GM10266 (cell line): Measurements from ENCODE around the gene MGAT1.

Experiments
- DNase-seq: peaks from one replicate; pipeline ENCODE4 v3.0.0; 2012; ENCODE audit errors: extremely low spot score
- TF ChIP-seq, protein P1 (sequence below): IDR thresholded peaks from 2 replicates; pipeline ENCODE4 v1.5.1; 2012; ENCODE audit warnings: mild to moderate bottlenecking, low read depth; ENCODE audit not compliant: control insufficient read depth, insufficient read depth; ENCODE audit errors: missing control alignments

Gene MGAT1

DNA sequence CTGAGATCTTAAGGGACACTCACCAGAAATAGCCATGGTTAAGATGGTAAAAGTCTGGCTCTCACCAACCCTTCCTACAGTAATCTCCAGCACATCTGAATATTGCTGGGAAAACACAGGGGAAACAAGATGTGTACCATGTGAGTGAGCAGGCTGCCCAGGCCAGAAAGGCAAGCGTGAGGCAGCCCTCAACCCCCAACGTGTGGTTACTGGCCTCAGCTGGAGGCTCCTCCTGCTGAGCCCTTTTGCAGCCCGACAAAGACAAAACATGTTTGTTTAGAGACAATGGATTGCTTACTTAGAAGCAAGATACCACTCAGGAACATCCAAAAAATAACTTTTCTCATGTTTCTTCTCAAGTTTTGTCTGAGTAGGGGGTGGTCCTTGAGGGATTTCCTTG is 41.8 kb upstream of the MGAT1 start:
- TF ChIP-seq, protein P1, sequence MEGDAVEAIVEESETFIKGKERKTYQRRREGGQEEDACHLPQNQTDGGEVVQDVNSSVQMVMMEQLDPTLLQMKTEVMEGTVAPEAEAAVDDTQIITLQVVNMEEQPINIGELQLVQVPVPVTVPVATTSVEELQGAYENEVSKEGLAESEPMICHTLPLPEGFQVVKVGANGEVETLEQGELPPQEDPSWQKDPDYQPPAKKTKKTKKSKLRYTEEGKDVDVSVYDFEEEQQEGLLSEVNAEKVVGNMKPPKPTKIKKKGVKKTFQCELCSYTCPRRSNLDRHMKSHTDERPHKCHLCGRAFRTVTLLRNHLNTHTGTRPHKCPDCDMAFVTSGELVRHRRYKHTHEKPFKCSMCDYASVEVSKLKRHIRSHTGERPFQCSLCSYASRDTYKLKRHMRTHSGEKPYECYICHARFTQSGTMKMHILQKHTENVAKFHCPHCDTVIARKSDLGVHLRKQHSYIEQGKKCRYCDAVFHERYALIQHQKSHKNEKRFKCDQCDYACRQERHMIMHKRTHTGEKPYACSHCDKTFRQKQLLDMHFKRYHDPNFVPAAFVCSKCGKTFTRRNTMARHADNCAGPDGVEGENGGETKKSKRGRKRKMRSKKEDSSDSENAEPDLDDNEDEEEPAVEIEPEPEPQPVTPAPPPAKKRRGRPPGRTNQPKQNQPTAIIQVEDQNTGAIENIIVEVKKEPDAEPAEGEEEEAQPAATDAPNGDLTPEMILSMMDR = no peak
- DNase-seq = no peak

DNA sequence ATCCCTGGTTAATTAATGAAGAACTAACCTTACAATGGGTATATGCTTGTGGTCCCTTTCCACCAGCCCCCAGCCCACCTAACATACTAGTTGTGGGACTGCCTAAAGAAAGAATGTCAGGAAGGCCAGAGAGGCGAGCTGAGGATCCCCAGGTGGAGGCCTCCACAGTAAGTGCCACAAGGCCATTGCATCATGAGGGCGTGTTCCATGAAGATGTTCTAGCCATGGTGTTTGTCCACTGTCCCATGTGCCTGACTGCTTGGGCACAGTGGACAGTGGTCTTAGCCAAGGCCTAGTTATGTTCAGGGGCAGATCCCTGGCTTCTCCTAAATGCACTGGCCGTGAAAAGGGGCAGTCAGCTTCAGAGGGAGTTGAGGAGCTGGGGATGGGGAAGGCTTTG is 37.3 kb upstream of the MGAT1 start:
- no peak for DNase-seq
- TF ChIP-seq, protein P1 = no peak

DNA sequence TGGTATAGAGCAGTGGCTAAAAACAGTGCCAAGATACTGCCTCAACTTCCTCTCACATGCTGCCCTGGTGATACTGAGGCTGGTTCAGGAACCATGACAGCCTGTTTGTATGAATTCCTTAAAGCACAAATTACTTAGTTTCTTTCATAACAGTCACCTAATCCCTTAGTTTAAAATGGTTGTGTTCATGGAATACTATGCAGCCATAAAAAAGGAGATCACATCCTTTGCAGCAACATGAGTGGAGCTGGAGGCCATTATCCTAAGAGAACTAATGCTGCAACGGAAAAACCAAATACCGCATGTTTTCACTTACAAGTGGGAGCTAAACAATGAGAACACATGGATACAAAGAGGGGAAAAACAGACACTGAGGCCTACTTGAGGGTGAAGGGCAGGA is 36.6 kb upstream of the MGAT1 start:
- no peak for DNase-seq
- TF ChIP-seq, protein P1 = no peak

DNA sequence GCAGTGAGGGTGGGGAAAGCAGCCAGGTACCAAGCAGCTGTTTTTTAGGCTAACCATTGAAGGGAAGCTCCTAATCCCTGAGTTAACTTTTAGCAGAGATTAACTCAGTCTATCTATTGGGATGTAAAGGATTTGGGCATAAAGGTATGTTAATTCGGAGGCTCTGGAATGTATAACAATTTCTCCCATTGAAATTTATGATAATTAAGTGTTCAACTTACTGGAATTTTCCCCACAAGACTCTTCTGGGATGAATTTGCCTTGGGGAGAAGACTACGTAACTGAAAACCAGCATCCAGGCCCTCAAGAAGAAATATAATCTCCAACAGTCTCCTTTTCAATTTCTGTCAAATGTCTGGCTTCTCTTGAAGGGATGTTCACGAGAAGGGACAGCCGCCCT is 34.9 kb upstream of the MGAT1 start:
- TF ChIP-seq, protein P1 = no peak
- DNase-seq = no peak

DNA sequence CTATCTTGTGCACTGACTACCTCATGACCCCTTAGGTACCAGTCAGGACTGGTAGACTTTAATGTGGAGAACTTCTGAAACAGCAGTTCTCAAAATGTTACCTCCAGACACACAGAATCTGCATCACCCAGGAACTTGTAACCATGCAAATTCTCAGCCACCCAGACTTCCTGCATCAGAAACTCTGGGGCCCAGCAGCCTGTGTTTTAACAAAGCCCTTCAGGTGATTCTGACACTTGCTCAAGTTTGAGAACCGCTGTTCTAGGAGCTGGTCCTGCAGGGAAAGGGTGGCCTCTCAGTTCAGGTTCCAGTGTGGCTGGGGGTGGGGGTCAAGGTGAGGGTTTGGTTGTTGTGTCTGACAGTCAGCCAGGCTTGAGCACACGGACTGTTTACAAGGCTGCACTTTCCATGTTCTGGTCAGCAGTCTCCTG is 30.0 kb upstream of the MGAT1 start:
- peak; percentile 61 for DNase-seq
- TF ChIP-seq, protein P1 = no peak

DNA sequence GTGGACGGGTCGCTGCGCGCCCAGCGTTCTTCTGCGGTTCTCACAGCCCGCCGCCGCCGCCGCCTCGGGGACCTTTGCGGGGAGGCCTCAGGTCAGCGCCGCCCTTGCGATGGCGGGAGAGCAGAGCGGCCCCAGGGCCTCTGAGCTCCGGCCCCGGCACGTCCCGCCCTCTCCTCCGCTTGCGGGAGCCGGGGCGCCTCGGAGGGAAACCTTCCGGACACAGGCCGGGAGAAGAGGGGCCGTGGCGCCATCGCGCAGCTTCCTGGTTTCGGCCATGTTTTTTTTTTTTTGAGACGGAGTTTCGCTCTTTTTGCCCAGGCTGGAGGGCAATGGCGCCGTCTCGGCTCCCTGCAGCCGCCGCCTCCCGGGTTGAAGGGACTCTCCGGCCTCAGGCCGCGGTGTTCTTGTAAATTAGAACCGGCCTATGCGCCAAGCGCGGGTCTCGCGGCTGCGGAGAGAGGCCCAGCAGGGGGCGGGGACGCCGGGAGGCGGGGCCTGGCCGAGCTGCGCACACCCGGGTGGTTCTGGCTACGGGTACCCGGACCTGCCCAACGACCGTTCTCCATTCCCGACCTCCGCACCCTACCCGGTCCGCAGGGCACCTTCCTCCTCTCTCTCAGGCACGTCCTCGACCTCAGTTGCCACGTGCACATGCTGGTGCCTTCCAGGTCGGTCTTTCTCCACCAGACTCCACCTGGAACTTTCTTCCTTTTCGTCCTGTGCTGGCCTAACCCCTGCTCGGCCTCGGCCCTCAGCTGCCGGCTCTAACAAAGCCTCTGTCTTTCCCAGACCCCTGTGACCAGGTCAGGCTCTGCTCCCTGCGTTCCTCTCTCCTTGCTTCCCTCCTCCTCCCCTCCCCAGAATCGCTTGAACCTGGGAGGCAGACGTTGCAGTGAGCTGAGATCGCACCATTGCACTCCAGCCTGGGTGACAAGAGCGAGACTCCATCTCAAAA is 28.8 kb upstream of the MGAT1 start:
- TF ChIP-seq, protein P1 = no peak
- DNase-seq = peak; percentile 85

DNA sequence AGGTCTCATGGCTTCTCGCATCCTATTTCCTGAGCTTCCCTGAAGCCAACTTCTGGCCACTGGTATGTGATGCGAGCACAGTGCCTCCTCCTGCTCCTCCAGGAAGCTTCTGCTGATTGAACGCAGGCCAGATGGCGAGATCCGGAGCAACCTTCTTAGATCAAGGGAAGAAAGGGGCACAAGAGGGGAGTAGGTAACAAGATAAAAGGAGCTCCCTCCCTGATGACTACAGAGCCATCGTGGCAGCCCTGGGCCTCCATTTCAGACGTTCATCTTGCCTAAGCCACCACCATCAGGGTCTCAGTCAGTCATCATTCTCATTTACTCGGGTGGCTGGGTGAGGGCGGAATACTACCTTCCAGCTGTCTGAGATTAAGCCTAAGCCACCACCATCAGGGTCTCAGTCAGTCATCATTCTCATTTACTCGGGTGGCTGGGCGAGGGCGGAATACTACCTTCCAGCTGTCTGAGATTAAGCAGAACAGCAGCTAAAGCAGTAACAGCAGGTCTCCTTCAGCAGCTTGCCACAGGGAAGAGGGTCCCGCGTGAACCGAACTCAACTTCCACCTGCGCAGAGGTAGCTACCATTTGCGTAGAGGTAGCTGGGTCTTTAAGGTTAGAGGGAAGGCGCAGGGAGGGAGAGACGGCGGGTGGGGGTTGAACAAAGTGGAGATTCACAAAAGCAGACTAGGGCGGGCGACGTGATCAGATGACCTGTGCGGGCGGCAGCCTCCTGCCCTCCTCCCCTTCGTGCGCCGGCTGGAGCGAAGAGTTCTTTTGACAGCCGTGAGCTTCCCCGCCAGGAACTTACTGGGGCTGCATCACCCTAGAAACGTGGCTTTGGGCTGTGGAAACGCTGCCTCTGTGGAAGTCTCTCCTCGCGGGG is 27.9 kb upstream of the MGAT1 start:
- TF ChIP-seq, protein P1 = no peak
- DNase-seq = peak; percentile 59
